MM.1S (cell line): ENCODE results near the gene LARP1.
"Not testable (repeated sequence)": the region's sequence is repeated elsewhere in the genome, so short reads cannot be mapped to it uniquely, and the experiment has no call there.

Experiments used
- DNase-seq: peaks from one replicate; pipeline ENCODE4 v3.0.0-alpha.2; 2015
- H2AFZ ChIP-seq: fragments of 300-600 bp; sonication (generic); 2 replicates; pipeline ENCODE4 v1.6.0; 2016; ENCODE audit warnings: antibody characterized with exemption, low read length
- H3F3A ChIP-seq: fragments of 300-600 bp; sonication (generic); 2 replicates; pipeline ENCODE4 v1.6.1; 2016; ENCODE audit warnings: mild to moderate bottlenecking, antibody characterized with exemption, low read length, moderate library complexity, mixed read lengths; ENCODE audit not compliant: insufficient read depth
- H3K27ac ChIP-seq: fragments of 300-600 bp; sonication (generic); 2 replicates; pipeline ENCODE4 v1.5.1; 2016; ENCODE audit warnings: mild to moderate bottlenecking, low read length
- H3K27me3 ChIP-seq: fragments of 300-600 bp; sonication (generic); replicated peaks from 2 replicates; pipeline ENCODE4 v1.6.0; 2016; ENCODE audit warnings: low read length; ENCODE audit not compliant: insufficient read depth
- H3K36me3 ChIP-seq: fragments of 300-600 bp; sonication (generic); replicated peaks from 2 replicates; pipeline ENCODE4 v1.6.1; 2016; ENCODE audit warnings: mild to moderate bottlenecking, low read length, mixed read lengths; ENCODE audit not compliant: insufficient read depth
- H3K4me1 ChIP-seq: fragments of 300-600 bp; sonication (generic); 2 replicates; pipeline ENCODE4 v1.6.1; 2016; ENCODE audit warnings: low read length, mixed read lengths
- H3K4me2 ChIP-seq: fragments of 300-600 bp; sonication (generic); 2 replicates; pipeline ENCODE4 v1.6.0; 2016; ENCODE audit warnings: low read depth, low read length
- H3K4me3 ChIP-seq: fragments of 300-600 bp; sonication (generic); 2 replicates; pipeline ENCODE4 v1.5.1; 2016; ENCODE audit warnings: low read length, mixed read lengths
- H3K79me2 ChIP-seq: fragments of 300-600 bp; sonication (generic); 2 replicates; pipeline ENCODE4 v1.6.1; 2016; ENCODE audit warnings: mixed run types, low read length, mixed read lengths
- H3K9ac ChIP-seq: fragments of 300-600 bp; sonication (generic); 2 replicates; pipeline ENCODE4 v1.6.1; 2016; ENCODE audit warnings: low read length, mixed read lengths
- H3K9me2 ChIP-seq: fragments of 300-600 bp; sonication (generic); replicated peaks from 2 replicates; pipeline ENCODE4 v1.6.1; 2016; ENCODE audit warnings: mild to moderate bottlenecking, low read length, mixed read lengths; ENCODE audit not compliant: insufficient read depth
- H3K9me3 ChIP-seq: fragments of 300-600 bp; sonication (generic); replicated peaks from 2 replicates; pipeline ENCODE4 v1.6.1; 2016; ENCODE audit warnings: mild to moderate bottlenecking, low read length, mixed read lengths; ENCODE audit not compliant: insufficient read depth
- H4K20me1 ChIP-seq: fragments of 300-600 bp; sonication (generic); 2 replicates; pipeline ENCODE4 v1.6.1; 2016; ENCODE audit warnings: mild to moderate bottlenecking, low read length, moderate library complexity, mixed read lengths; ENCODE audit not compliant: insufficient read depth
- CTCF ChIP-seq: fragments of 300-600 bp; sonication (generic); IDR thresholded peaks from 2 replicates; pipeline ENCODE4 v1.5.1; 2016; ENCODE audit warnings: antibody characterized with exemption, low read length, mixed read lengths
- EZH2 ChIP-seq: fragments of 300-600 bp; sonication (generic); optimal IDR thresholded peaks from 2 replicates; pipeline ENCODE3; 2017; ENCODE audit warnings: low read depth, mild to moderate bottlenecking, antibody characterized with exemption, low read length, mixed read lengths
- EZH2phosphoT487 ChIP-seq: fragments of 300-600 bp; sonication (generic); IDR thresholded peaks from 2 replicates; pipeline ENCODE4 v1.6.1; 2018; ENCODE audit warnings: antibody characterized with exemption, low read length

The LARP1 gene

GRCh38 chr5:154736372-154736771 lies 18.8 kb upstream of the LARP1 start:
- not testable (repeated sequence) for H3F3A ChIP-seq, H2AFZ ChIP-seq, H3K4me3 ChIP-seq, H4K20me1 ChIP-seq, H3K9me2 ChIP-seq, DNase-seq, H3K4me2 ChIP-seq, H3K4me1 ChIP-seq, H3K27me3 ChIP-seq, H3K9ac ChIP-seq, H3K9me3 ChIP-seq, H3K36me3 ChIP-seq, H3K79me2 ChIP-seq, H3K27ac ChIP-seq

GRCh38 chr5:154737667-154738320 lies 17.4 kb upstream of the LARP1 start:
- no peak overlapping the region for H3K4me3 ChIP-seq
- no peaks in the 10 kb centered on the region for H3K27me3 ChIP-seq
- no peaks in the 10 kb centered on the region for H3K79me2 ChIP-seq
- no peaks in the 10 kb centered on the region for H3K9me3 ChIP-seq
- no peaks in the 10 kb centered on the region for H3K4me1 ChIP-seq
- no peak for DNase-seq
- no peak overlapping the region for H3K9ac ChIP-seq
- no peak overlapping the region for H3K4me2 ChIP-seq
- H3K36me3 ChIP-seq, result no peaks in the 10 kb centered on the region
- no peak for TF ChIP-seq EZH2
- no peak for TF ChIP-seq CTCF
- TF ChIP-seq EZH2phosphoT487, result no peak
- no peak overlapping the region for H3K27ac ChIP-seq
- no peaks in the 10 kb centered on the region for H4K20me1 ChIP-seq
- peaks cover 8% of the 10 kb centered on the region; the same call in 1 of the 2 replicates for H3F3A ChIP-seq
- no peak overlapping the region for H2AFZ ChIP-seq
- H3K9me2 ChIP-seq, result no peaks in the 10 kb centered on the region

GRCh38 chr5:154740483-154740882 lies 14.7 kb upstream of the LARP1 start:
- Histone ChIP-seq H3K4me2 (no peak overlapping the region), H3K36me3 (no peaks in the 10 kb centered on the region), H3K9me2 (no peaks in the 10 kb centered on the region), H3K9ac (no peak overlapping the region), H3K27ac (no peak overlapping the region), H3K27me3 (no peaks in the 10 kb centered on the region), H3K9me3 (no peaks in the 10 kb centered on the region), H3K79me2 (no peaks in the 10 kb centered on the region), H3K4me3 (no peak overlapping the region), H4K20me1 (no peaks in the 10 kb centered on the region), H3F3A (no peaks in the 10 kb centered on the region), H3K4me1 (no peaks in the 10 kb centered on the region), H2AFZ (no peak overlapping the region)
- DNase-seq, result no peak
- TF ChIP-seq EZH2phosphoT487, result no peak
- TF ChIP-seq EZH2, result no peak
- TF ChIP-seq CTCF, result no peak

- Histone ChIP-seq H3K27me3 (no peaks in the 10 kb centered on the region), H3K36me3 (no peaks in the 10 kb centered on the region), H3K9me3 (no peaks in the 10 kb centered on the region), H3K9me2 (no peaks in the 10 kb centered on the region), H3K4me2 (no peak overlapping the region), H3K27ac (no peak overlapping the region), H3K9ac (no peak overlapping the region), H2AFZ (no peak overlapping the region), H4K20me1 (no peaks in the 10 kb centered on the region), H3K79me2 (no peaks in the 10 kb centered on the region), H3K4me1 (no peaks in the 10 kb centered on the region), H3F3A (no peaks in the 10 kb centered on the region), H3K4me3 (no peak overlapping the region)
- TF ChIP-seq EZH2phosphoT487, result no peak
- TF ChIP-seq EZH2, result no peak
- TF ChIP-seq CTCF, result no peak
- DNase-seq, result no peak
Measured at GRCh38 chr5:154740957-154741356, 14.2 kb upstream of the LARP1 start.
